Sigmoid colon (tissue), 4 donors: ENCODE measurements around the gene AATF.

Experiments
- EP300 ChIP-seq, 4 donors: sonication (generic); formaldehyde crosslinking; IDR thresholded peaks; one replicate each; pipeline ENCODE4 v1.6.1; 2017; ENCODE audit warnings: antibody characterized with exemption in 4 of 4
- POLR2A ChIP-seq, 2 donors: fragments of 450-650 bp; IDR thresholded peaks; one replicate each; pipeline ENCODE4 v1.6.1; 2016; ENCODE audit warnings: antibody characterized with exemption in 2 of 2, mild to moderate bottlenecking in 2 of 2, moderate library complexity in 2 of 2
- POLR2AphosphoS5 ChIP-seq, 4 donors: sonication (generic); formaldehyde crosslinking; IDR thresholded peaks; one replicate each; pipeline ENCODE4 v1.6.1; 2017; ENCODE audit warnings: antibody characterized with exemption in 4 of 4
- TF ChIP-seq, protein P1 (sequence below), 4 experiments: fragments of 450-650 bp in 3 of 4; fragments of 200-600 bp in 1 of 4; IDR thresholded peaks; one replicate each; pipeline ENCODE4 v1.5.1; 2016 to 2019; ENCODE audit warnings: antibody characterized with exemption in 4 of 4, mild to moderate bottlenecking in 3 of 4, moderate library complexity in 2 of 4

DNA sequence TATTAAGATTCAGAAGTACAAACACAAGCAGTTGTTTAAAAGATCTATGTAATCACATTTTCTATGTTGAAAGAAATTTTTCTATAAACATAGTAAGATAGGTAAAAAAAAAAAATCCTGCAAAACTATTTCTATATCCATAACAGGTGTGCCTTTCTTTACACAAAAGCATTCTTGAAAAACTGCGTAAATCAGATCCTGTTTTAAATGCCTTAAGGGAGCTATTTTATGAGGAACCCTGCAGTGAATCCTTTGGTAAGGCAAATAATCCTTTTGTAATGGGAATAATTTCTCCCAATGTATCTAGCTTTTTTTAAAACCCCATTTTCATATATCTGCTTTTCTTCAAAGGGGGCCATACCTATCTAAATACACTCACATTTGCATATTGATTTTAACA lies 157.3 kb downstream of the AATF start:
- TF ChIP-seq, protein P1, sequence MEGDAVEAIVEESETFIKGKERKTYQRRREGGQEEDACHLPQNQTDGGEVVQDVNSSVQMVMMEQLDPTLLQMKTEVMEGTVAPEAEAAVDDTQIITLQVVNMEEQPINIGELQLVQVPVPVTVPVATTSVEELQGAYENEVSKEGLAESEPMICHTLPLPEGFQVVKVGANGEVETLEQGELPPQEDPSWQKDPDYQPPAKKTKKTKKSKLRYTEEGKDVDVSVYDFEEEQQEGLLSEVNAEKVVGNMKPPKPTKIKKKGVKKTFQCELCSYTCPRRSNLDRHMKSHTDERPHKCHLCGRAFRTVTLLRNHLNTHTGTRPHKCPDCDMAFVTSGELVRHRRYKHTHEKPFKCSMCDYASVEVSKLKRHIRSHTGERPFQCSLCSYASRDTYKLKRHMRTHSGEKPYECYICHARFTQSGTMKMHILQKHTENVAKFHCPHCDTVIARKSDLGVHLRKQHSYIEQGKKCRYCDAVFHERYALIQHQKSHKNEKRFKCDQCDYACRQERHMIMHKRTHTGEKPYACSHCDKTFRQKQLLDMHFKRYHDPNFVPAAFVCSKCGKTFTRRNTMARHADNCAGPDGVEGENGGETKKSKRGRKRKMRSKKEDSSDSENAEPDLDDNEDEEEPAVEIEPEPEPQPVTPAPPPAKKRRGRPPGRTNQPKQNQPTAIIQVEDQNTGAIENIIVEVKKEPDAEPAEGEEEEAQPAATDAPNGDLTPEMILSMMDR (IDR thresholded peaks at IDR 0.05) = no peak
- no peak for TF ChIP-seq POLR2AphosphoS5 (IDR thresholded peaks at IDR 0.05)
- TF ChIP-seq POLR2A (IDR thresholded peaks at IDR 0.05) = no peak
- TF ChIP-seq EP300 (IDR thresholded peaks at IDR 0.05) = no peak
